ENCODE results near the gene TOX2.

The TOX2 gene

DNA sequence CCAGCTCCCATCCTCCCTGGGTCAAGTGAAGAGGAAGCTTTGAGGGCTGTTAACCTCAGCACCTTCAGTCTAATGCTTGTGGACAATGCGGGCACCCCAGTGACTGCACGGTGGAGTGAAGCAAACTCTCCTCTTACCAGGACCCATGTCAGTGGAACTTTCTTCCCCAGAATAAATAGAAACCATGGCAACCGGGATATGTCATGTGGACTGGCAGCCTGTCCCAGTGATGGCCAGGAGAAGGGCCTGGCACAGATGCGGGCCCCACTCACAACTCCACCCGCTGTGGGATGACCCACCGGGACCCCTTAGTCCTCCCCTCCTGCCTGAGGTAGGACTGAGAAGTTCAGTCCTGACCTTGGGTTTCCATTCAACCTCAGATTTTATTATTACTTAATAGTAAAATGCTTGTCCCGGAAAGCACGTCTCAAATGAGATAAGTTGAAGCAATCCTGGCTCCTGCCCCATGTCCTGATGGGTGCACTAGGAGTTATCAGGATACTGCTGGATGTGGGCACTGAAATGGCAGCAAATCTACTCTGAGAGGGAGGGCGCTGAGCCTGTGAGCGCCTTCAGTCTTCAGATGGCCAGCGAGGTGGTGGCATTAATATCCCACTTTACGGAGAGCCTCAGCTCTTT, 23.5 kb downstream of the TOX2 start:
- Histone ChIP-seq H3K9me3 (ENCODE audit: severe bottlenecking) (no peaks in the 10 kb centered on the region), H3K4me3 (ENCODE audit: severe bottlenecking) (no peak overlapping the region), H3K36me3 (ENCODE audit: low read depth) (no peaks in the 10 kb centered on the region), H3K27ac (ENCODE audit: poor library complexity, severe bottlenecking) (peak overlapping the region; percentile 77), H3K27me3 (ENCODE audit: insufficient read depth, poor library complexity, severe bottlenecking) (no peaks in the 10 kb centered on the region), H3K4me1 (ENCODE audit: insufficient read depth, poor library complexity, severe bottlenecking) (peaks cover 54% of the 10 kb centered on the region)
- ATAC-seq (ENCODE audit: low read depth) (no peak), DNase-seq (ENCODE audit: low spot score) (peak; percentile 59)
- TF ChIP-seq CTCF (IDR thresholded peaks at IDR 0.05; ENCODE audit: poor library complexity, severe bottlenecking) = no peak

DNA sequence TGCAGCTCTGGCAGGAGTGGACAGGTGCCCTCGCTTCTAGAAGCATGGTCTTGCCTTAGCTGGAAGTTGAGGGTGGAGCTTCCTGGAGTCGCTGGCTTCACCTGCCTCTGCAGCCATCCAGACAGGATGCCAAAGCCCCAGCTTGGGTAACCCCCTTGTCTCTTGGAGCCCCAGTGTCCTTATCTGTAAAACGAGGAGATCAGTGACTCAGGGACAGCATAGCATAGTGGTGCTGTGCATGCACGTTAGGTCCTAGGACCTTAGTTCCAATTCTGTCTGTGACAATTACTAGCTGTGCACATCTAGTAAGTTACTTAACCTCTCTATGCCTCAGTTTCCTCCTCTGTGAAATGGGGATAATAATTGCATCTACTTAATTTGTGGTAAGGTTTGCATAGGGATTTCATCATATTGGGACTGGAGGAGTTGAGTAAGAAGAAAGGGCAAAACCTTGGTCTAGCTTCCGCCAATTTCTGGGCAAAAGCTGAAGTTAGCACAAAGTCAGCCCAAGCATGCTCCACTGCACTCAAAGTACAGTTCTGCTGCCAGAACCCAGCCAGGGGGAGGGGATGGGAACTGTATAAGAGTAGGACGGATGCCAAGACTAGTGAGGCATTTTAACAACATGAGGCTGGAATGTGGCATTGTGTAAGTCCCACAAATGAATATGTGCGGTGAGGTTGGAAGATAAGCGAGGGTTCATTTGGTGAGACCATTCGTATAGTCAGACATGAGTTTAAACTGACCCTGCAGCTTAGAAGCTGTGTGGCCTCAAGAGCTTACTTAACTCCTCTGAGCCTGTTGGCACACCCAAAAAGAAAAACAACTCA, 24.5 kb downstream of the TOX2 start:
- no peaks in the 10 kb centered on the region for H3K9me3 ChIP-seq (ENCODE audit: severe bottlenecking)
- H3K4me3 ChIP-seq (ENCODE audit: severe bottlenecking) = no peak overlapping the region
- TF ChIP-seq CTCF (IDR thresholded peaks at IDR 0.05; ENCODE audit: poor library complexity, severe bottlenecking) = no peak
- H3K27me3 ChIP-seq (ENCODE audit: insufficient read depth, poor library complexity, severe bottlenecking) = no peaks in the 10 kb centered on the region
- H3K36me3 ChIP-seq (ENCODE audit: low read depth) = no peaks in the 10 kb centered on the region
- peak overlapping the region; percentile 77 for H3K27ac ChIP-seq (ENCODE audit: poor library complexity, severe bottlenecking)
- DNase-seq (ENCODE audit: low spot score) (peak; percentile 100), ATAC-seq (ENCODE audit: low read depth) (peak; percentile 82)
- H3K4me1 ChIP-seq (ENCODE audit: insufficient read depth, poor library complexity, severe bottlenecking) = peaks cover 57% of the 10 kb centered on the region

DNA sequence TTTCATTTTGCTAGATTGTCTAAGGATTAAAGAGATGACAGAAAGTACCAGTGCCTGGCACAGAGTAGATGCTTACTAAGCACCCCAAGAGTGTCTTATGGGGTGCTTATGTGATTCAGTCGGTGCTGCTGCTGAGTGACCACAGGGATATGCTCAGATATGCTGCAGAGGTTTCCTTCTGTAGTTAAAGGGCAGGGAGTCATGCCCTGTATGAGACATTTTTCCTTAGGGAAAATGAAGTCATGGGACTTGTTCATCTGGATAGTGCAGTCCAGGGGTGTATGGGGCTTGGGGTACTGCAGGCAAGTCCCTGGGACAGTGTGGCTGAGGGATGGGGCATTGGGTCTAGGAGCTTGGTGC, 25.1 kb downstream of the TOX2 start:
- Histone ChIP-seq H3K27me3 (ENCODE audit: insufficient read depth, poor library complexity, severe bottlenecking) (no peaks in the 10 kb centered on the region), H3K36me3 (ENCODE audit: low read depth) (no peaks in the 10 kb centered on the region), H3K4me1 (ENCODE audit: insufficient read depth, poor library complexity, severe bottlenecking) (peaks cover 57% of the 10 kb centered on the region), H3K27ac (ENCODE audit: poor library complexity, severe bottlenecking) (peak overlapping the region; percentile 77), H3K9me3 (ENCODE audit: severe bottlenecking) (no peaks in the 10 kb centered on the region), H3K4me3 (ENCODE audit: severe bottlenecking) (no peak overlapping the region)
- ATAC-seq (ENCODE audit: low read depth) = peak; percentile 44
- TF ChIP-seq CTCF (IDR thresholded peaks at IDR 0.05; ENCODE audit: poor library complexity, severe bottlenecking) = no peak
- DNase-seq (ENCODE audit: low spot score) = peak; percentile 71

DNA sequence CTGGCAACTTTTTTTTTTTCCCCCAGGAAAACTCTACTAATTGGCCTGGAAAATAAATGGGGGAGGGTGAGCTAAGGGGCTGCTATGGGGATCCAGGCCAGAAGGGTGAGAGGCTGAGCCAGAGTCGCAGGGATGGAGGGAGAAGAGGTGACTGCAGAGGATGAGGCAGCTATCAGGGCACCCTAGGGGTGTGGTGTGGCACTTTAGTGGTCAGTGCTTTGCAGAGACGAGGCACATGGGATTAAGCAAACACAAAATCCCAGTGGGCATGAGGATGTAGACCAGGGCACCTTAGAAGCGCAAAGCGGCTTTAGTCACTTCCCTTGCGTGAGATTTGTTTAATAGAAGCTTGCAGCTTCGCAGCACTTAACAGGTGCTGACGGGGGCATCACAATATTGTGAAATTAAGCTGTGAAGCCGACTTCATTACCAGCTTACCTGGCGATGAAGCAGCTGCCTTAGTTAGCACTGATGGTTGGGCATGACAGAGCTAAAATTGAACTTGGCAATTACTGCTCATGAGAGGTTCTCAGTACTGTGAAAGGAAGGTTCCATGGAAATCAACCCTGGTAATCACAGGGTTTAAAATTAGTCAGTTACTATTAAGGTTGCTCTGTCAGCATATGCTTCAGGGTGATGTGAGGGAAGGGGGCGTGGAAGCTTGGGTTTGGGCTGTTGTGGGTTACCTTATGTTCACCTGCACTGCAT, 26.0 kb downstream of the TOX2 start:
- ATAC-seq (ENCODE audit: low read depth) (no peak), DNase-seq (ENCODE audit: low spot score) (peak; percentile 55)
- peaks cover 57% of the 10 kb centered on the region for H3K4me1 ChIP-seq (ENCODE audit: insufficient read depth, poor library complexity, severe bottlenecking)
- H3K9me3 ChIP-seq (ENCODE audit: severe bottlenecking) = no peaks in the 10 kb centered on the region
- H3K36me3 ChIP-seq (ENCODE audit: low read depth) = no peaks in the 10 kb centered on the region
- H3K4me3 ChIP-seq (ENCODE audit: severe bottlenecking) = no peak overlapping the region
- H3K27ac ChIP-seq (ENCODE audit: poor library complexity, severe bottlenecking) = peak overlapping the region; percentile 77
- H3K27me3 ChIP-seq (ENCODE audit: insufficient read depth, poor library complexity, severe bottlenecking) = no peaks in the 10 kb centered on the region
- TF ChIP-seq CTCF (IDR thresholded peaks at IDR 0.05; ENCODE audit: poor library complexity, severe bottlenecking) = no peak
